RWPE2 (cell line): Measurements from ENCODE around the gene RAB44.
A peak's percentile ranks its signal among the peaks of the same experiment; 100 is the strongest.

Experiments used
- ATAC-seq: fragments of 200-7000 bp; cut with Tn5 transposase; 3 replicates; pipeline ENCODE4 v1.9.1; 2021; ENCODE audit warnings: low read depth
- DNase-seq: peaks from one replicate; pipeline ENCODE4 v3.0.0-alpha.2; 2020; ENCODE audit warnings: low spot score
- H3K27ac ChIP-seq: fragments of 450-650 bp; 2 replicates; pipeline ENCODE4 v1.5.1; 2017; ENCODE audit warnings: mild to moderate bottlenecking; ENCODE audit not compliant: poor library complexity, severe bottlenecking
- H3K27me3 ChIP-seq: fragments of 250-450 bp; sonication (Bioruptor Pico); 2 replicates; pipeline ENCODE4 v1.5.1; 2021; ENCODE audit warnings: mild to moderate bottlenecking, moderate library complexity; ENCODE audit not compliant: insufficient read depth, poor library complexity, severe bottlenecking
- H3K36me3 ChIP-seq: fragments of 250-450 bp; sonication (Bioruptor Pico); 2 replicates; pipeline ENCODE4 v1.5.1; 2020; ENCODE audit warnings: low read depth, mild to moderate bottlenecking, moderate library complexity
- H3K4me1 ChIP-seq: fragments of 250-450 bp; sonication (Bioruptor Pico); 2 replicates; pipeline ENCODE4 v1.5.1; 2021; ENCODE audit warnings: mild to moderate bottlenecking, moderate library complexity; ENCODE audit not compliant: insufficient read depth, poor library complexity, severe bottlenecking
- H3K4me3 ChIP-seq: fragments of 250-450 bp; sonication (Bioruptor Pico); 2 replicates; pipeline ENCODE4 v1.5.1; 2021; ENCODE audit warnings: mild to moderate bottlenecking, moderate library complexity; ENCODE audit not compliant: severe bottlenecking
- H3K9me3 ChIP-seq: fragments of 250-450 bp; sonication (Bioruptor Pico); 2 replicates; pipeline ENCODE4 v1.5.1; 2021; ENCODE audit warnings: mild to moderate bottlenecking, moderate library complexity; ENCODE audit not compliant: severe bottlenecking
- CTCF ChIP-seq: fragments of 450-650 bp; IDR thresholded peaks from one replicate; pipeline ENCODE4 v1.5.1; 2017; ENCODE audit warnings: mild to moderate bottlenecking, moderate library complexity; ENCODE audit not compliant: poor library complexity, severe bottlenecking

Gene RAB44

DNA sequence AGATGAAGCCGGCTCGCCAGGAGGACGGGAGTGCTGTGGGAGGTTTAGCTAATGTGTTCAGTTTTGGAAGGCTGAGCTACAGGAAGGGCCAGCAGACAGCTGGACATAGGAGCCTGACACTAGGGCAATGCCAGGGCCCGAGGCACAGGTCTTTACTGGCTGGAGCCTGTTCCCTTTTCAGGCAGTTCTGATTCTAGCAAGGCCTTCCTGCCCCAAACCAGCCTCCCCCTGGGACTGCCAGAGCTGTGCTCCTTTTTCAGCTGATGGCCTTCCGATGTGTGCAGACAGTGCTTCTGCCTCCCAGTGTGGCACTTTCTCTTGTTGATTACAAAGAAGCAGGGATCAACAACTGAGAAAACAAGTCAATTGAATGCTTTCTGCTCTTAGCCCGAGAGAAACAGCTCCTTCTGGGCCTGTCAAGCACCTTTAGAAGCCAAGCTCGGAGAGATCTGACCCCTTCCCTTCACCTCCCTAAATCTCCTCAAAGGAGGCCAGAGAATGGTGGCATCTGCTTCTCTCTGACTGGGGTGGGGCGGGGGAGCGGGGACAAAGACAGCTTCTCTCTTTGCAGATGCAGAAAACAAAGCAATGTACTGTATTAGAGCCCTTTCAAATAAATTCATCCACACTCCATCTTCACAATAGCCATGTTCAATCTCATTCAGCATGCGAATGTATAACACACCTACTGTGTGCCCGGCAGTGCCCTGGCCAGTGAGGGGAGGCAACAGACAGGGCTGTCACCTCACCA, 63.2 kb downstream of the RAB44 start:
- H3K27ac ChIP-seq, result no peak overlapping the region
- ATAC-seq (no peak), DNase-seq (no peak)
- no peak overlapping the region for H3K4me3 ChIP-seq
- no peaks in the 10 kb centered on the region for H3K27me3 ChIP-seq
- no peak for TF ChIP-seq CTCF
- no peaks in the 10 kb centered on the region for H3K9me3 ChIP-seq
- H3K36me3 ChIP-seq, result no peaks in the 10 kb centered on the region
- peaks cover 3% of the 10 kb centered on the region for H3K4me1 ChIP-seq

DNA sequence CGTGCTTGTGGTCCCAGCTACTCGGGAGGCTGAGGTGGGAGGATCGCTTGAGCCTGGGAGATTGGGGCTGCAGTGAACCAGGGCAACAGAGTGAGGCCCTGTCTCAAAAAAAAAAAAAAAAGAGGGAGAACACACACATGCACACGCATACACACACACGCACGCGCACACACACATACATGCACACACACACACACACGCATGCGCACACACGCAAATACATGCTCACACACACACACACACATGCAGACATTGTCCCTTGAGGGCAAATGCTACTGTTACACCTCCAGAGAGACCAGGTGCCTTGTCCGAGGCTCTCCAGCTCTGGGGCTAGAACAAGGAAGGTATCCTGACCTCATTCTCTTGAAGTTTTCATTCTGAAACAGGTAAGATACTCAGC, 64.5 kb downstream of the RAB44 start:
- H3K9me3 ChIP-seq, result no peaks in the 10 kb centered on the region
- H3K4me3 ChIP-seq, result no peak overlapping the region
- H3K27me3 ChIP-seq, result no peaks in the 10 kb centered on the region
- ATAC-seq (no peak), DNase-seq (no peak)
- no peaks in the 10 kb centered on the region for H3K36me3 ChIP-seq
- TF ChIP-seq CTCF, result no peak
- no peak overlapping the region for H3K27ac ChIP-seq
- H3K4me1 ChIP-seq, result no peaks in the 10 kb centered on the region

GRCh38 chr6:36765190-36765589, 67.6 kb downstream of the RAB44 start:
- ATAC-seq (no peak), DNase-seq (no peak)
- Histone ChIP-seq H3K27me3 (no peaks in the 10 kb centered on the region), H3K9me3 (no peaks in the 10 kb centered on the region), H3K36me3 (no peaks in the 10 kb centered on the region), H3K4me1 (peaks cover 15% of the 10 kb centered on the region), H3K4me3 (no peak overlapping the region), H3K27ac (no peak overlapping the region)
- no peak for TF ChIP-seq CTCF

GRCh38 chr6:36765594-36766398, 68.2 kb downstream of the RAB44 start:
- Histone ChIP-seq H3K27ac (no peak overlapping the region), H3K36me3 (no peaks in the 10 kb centered on the region), H3K4me1 (peaks cover 19% of the 10 kb centered on the region), H3K4me3 (no peak overlapping the region), H3K9me3 (no peaks in the 10 kb centered on the region), H3K27me3 (no peaks in the 10 kb centered on the region)
- ATAC-seq (peak; percentile 83), DNase-seq (no peak)
- TF ChIP-seq CTCF, result peak; percentile 89

- Histone ChIP-seq H3K27me3 (no peaks in the 10 kb centered on the region), H3K36me3 (no peaks in the 10 kb centered on the region), H3K4me1 (peaks cover 19% of the 10 kb centered on the region), H3K9me3 (no peaks in the 10 kb centered on the region), H3K4me3 (no peak overlapping the region), H3K27ac (no peak overlapping the region)
- peak; percentile 60 for TF ChIP-seq CTCF
- ATAC-seq, result no peak
- DNase-seq, result no peak
Observed at GRCh38 chr6:36766399-36766945, 68.8 kb downstream of the RAB44 start.
